SK-N-DZ (cell line): ENCODE results near the gene HEXD.
"Not testable (repeated sequence)": the region's sequence is repeated elsewhere in the genome, so short reads cannot be mapped to it uniquely, and the experiment has no call there.

Experiments used
- DNase-seq: peaks from one replicate; pipeline ENCODE4 v3.0.0-alpha.2; 2015; ENCODE audit warnings: low spot score

The HEXD gene

DNA sequence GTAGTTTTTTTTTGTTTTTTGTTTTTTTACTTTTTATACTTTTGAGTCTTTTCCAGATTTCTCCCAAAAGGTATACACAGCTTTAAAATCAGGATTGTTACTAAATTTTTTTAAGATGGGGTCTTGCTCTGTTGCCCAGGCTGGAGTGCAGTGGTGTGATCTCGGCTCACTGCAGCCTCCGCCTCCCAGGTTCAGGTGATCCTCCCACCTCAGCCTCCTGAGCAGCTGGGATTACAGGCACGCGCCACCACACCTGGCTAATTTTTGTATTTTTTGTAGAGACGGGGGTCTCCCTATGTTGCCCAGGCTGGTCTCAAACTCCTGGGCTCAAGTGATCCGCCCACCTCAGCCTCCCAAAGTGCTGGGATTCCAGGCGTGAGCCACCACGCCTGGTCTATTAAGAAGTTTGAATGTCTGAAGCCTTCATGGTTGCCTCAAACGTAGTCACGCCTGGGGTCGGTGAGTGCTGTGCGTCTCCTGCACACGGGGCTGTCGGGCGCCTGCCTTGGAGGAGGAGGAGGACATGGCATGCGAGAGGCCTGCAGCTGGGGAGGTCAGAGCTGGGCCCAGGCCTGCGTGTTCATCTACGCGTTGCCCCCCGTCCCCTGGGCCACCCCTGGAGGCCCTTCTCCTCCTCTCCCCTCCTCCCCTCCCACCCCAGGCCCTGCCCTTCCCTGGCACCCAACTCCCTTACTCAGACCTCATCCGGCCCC, 35.8 kb upstream of the HEXD start:
- DNase-seq, result not testable (repeated sequence)

DNA sequence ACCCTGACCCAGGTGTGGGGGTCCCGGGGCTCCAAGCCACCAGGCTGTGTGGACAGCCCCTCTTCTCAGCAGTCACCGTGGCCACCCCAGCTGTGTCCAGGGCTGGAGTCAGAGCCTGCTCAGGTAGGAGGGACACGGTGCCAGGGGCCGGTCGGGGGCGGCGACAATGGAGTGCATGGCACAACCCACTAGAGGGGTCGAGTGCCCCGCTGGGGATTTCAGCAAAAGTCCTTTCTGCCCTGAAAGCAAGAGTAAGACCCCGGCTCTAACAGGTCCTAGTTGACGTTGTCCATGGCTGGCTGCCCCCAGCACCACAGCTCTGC, 35.3 kb upstream of the HEXD start:
- DNase-seq, result no peak

GRCh38 chr17:82383411-82383810, 34.7 kb upstream of the HEXD start:
- DNase-seq, result no peak

DNA sequence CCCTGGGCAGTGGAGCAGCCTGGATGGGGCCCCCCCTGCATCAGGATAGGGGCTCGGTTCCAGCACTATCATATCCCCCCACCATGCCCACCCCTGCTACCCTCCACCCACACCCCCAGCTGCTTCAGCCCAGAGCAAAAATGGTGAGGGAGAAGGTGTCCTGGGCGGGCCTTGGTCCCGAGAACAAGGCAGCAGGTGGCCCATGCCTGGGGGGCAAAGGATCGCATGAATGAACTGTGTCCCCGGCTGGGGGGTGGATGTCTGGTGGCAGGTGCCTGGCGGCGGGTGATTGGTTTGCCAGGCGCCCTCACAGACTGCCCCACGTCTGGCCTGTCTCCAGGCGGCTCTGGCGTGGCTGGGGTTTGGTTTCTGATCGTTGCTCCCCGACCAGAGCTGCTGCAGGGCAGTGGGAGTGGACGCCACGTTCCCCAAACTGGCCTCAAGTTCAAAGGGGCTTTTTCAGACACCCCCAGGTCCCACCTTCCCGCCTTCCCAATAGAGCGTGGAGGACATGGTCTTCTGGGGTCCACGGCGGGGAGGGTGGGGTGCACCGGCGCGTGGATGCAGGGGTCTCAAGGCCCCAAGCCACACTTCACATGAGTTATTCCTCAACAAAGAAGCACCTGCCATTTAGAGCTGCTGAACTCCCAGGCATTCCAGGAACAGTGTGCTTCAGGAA, 34.0 kb upstream of the HEXD start:
- DNase-seq, result no peak

- DNase-seq, result no peak
Observed at GRCh38 chr17:82384730-82385481, 33.2 kb upstream of the HEXD start.

GRCh38 chr17:82385559-82386254, 32.4 kb upstream of the HEXD start:
- no peak for DNase-seq

DNA sequence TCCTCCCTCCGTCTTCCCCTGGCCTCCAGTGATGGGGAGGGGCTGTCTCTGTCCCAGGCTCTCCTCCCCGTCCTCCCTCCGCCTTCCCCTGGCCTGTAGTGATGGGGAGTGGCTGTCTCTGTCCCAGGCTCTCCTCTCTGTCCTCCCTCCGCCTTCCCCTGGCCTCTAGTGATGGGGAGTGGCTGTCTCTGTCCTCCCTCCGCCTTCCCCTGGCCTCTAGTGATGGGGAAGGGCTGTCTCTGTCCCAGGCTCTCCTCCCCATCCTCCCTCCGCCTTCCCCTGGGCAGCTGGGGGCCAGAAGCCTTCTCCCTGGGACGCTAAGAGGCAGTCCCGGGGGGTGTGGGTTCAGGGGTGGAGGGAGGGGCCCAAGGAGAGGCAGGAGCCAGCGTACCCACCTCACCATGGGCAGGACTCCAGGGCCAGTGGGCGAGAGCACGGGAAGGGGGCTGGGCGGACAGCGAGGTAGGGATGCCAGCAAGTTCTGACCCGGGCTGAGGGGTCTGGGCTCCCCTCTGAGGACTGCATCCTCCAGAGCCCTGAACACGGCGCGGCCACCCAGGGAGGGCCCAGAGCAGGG, 31.8 kb upstream of the HEXD start:
- peak; percentile 52 for DNase-seq

- DNase-seq, result no peak
Observed at GRCh38 chr17:82386881-82387704, 31.1 kb upstream of the HEXD start.

DNA sequence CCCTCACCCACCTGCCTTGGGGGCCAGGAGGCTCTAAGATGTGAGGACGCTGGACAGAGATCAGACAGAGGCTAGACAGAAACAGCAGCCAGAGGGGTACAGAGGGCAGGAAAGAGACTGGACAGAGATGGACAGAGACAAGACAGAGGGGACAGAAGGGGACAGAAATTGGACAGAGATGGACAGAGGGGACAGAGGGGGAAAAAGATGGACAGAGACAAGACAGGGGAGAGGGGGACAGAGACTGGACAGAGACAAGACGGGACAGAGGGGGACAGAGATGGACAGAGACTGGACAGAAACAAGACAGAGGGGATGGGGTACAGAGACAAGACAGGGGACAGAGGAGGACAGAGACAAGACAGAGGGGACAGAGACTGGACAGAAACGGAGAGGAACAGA, 30.4 kb upstream of the HEXD start:
- no peak for DNase-seq

DNA sequence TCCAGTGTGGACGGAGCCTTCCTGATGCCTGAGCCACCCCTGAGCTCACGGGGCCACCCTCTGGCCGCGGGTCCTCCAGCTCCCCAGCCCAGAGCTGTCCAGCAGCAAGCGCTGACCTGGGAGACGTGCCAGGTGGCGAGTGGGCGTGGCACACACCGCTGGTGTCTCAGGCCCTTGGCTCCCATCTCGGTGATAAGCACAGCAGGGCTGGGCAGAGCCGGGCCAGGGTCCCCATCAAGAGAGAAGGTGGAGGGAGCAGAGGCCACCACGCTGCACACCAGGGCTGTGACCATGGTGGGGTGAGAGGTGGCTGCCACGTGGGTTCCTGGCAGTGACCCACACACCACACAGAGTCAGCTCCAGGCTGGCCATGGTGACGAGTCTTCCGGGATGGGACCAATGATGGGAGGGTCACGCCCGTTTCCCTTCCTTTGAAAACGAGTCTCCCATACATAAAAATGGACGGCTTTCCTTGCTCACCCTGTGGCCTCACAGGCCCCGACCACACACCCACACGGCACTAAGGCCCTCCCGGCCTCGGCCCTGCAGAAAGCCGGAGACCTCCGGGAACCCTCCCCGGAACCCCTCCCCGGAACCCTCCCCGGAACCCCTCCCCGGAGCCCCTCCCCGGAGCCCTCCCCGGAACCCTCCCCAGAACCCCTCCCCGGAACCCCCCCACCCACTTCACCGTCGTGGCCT, 29.8 kb upstream of the HEXD start:
- DNase-seq, result no peak

DNA sequence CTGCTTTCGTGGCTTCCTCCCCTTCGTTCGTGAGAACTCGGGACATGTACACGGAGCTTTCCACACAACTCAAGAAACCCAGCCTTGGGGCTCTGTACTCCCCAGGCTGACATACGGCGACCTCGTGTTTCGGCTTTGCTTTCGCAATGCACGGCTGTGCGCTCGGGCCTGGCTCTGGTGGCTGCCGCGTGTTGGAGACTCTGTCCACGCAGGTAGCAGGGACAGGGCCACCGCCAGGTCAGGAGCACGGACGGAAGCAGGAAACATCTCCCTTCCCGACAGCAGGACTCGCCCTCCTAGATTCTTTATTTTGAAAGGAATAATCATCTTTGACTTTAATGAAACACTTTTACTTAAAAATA, 29.2 kb upstream of the HEXD start:
- DNase-seq, result no peak

DNA sequence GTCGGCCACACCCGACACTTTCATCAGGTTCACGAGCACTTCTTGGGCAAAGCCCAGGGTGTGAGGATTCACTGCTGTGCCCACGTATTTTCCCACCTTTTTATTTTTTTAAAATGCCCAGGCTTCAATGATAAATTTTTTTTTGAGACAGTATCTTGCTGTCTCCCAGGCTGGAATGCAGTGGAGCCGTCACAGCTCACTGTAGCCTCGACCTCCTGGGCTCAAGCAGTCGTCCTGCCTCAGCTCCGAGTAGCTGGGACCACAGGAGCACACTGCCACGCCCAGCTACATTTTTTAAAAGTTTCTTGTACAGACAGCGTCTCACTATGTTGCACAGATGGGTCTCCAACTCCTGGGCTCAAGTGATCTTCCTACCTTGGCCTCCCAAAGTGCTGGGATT, 28.8 kb upstream of the HEXD start:
- DNase-seq, result no peak

GRCh38 chr17:82390015-82390859, 27.9 kb upstream of the HEXD start:
- no peak for DNase-seq

GRCh38 chr17:82390860-82391435, 27.2 kb upstream of the HEXD start:
- DNase-seq, result no peak

- DNase-seq, result no peak
Observed at GRCh38 chr17:82391496-82392066, 26.6 kb upstream of the HEXD start.

DNA sequence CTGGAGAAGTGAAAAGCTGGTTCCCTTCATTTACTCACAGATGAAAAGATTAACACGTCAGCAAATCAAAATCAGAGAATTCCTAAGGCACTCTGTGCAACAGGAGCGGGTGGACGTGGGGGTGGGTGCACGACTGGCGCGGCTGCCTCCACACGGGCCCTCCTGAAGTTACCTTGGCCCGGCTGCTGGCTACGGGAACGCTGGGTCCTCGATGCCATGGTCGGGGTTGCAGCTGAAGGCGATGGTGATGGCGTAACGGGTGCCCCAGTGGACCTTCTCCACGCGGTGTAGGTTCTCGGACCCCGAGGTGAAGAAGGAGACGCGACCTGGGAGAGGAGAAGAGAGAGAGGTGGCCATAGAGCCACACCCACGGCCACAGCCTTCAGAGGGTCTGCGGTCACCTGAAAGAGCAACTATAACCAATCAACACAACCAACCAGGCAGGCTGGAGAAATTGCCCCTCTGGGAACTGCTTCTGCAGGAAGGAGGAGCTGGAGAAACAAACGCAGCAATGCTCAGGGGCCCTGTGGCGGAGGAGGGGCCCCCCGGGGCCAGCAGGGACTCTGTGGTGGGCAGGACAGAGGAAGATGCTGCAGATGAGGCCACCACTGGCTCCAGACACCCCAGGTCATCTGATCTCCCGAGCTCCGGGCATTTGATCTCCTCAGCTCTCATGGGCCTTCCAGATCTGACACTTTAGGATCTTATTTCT, 25.8 kb upstream of the HEXD start:
- DNase-seq, result no peak

- DNase-seq, result no peak
Observed at GRCh38 chr17:82392941-82393340, 25.2 kb upstream of the HEXD start.

DNA sequence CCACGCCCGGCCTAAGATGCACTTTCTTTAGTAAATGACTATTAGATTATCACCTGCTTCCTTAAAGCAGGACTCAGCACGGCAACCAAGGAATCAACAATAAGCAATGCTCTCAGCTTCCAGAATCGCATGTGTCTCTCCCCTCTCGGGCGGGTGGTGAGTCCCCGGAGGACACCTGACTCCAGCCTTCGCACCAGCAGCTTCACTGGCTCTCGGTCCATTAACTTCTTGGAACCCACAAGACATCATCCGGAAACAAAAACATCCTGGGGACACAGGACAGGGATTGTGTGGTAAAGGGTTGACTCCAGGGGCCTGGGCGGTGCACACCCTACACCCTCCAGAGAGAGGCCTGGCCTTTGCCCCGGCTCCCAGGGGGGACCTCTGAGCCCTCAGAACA, 23.9 kb upstream of the HEXD start:
- DNase-seq, result no peak
